ENCODE results near the gene SH3PXD2A.

SH3PXD2A gene

GRCh38 chr10:103688491-103688890 is 166.9 kb downstream of the SH3PXD2A start:
- no peak for TF ChIP-seq CTCF (IDR thresholded peaks at IDR 0.05; ENCODE audit: control insufficient read depth, extremely low read depth, insufficient read depth)
- DNase-seq (ENCODE audit: low read depth), result no peak
- H3K4me3 ChIP-seq (ENCODE audit: low read depth, low read length), result no peak overlapping the region

DNA sequence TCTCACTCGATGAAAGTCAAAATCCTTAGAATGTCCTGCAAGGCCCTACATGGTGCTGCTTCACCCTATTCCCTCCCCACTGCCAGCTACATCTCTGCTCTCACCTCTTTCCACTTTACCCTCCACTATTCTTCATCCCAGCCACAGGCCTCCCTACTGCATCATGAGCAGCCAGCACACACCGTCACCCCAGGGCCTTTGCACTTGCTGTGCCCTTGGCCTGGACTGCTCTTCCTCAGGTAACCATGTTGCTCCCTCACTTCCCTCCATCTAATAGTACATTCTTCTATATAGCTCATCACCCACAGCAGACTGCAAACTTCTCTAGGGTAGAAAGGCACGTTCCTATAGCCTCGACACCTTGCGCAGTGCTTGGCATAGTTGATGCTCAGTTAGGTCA is 167.7 kb downstream of the SH3PXD2A start:
- no peak for TF ChIP-seq CTCF (IDR thresholded peaks at IDR 0.05; ENCODE audit: control insufficient read depth, extremely low read depth, insufficient read depth)
- no peak for DNase-seq (ENCODE audit: low read depth)
- H3K4me3 ChIP-seq (ENCODE audit: low read depth, low read length), result no peak overlapping the region

GRCh38 chr10:103687172-103687571 is 168.2 kb downstream of the SH3PXD2A start:
- no peak for TF ChIP-seq CTCF (IDR thresholded peaks at IDR 0.05; ENCODE audit: control insufficient read depth, extremely low read depth, insufficient read depth)
- DNase-seq (ENCODE audit: low read depth), result no peak
- H3K4me3 ChIP-seq (ENCODE audit: low read depth, low read length), result no peak overlapping the region

GRCh38 chr10:103685880-103686669 is 169.3 kb downstream of the SH3PXD2A start:
- peak; percentile 92 for TF ChIP-seq CTCF (IDR thresholded peaks at IDR 0.05; ENCODE audit: control insufficient read depth, extremely low read depth, insufficient read depth)
- no peak overlapping the region for H3K4me3 ChIP-seq (ENCODE audit: low read depth, low read length)
- peak; percentile 65 for DNase-seq (ENCODE audit: low read depth)

DNA sequence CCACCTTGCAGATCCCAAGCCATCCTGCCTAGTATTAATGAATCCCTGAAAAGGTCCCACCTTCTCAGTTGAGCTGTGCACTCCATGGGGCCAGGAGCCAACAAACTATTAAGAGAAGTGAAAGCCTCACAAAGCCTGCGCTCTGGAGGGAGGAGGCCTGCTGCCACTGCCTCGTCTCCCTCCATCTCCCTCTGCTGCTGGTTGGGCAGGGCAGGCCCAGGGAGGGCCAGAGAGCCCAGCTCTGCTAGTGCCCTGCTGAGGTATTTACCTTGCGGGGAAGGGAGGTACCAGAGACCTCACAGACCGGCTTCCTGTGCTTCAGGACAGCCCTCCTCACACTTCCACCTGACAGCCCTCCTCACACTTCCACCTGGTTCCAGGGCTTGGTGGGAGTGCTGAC is 171.5 kb downstream of the SH3PXD2A start:
- H3K4me3 ChIP-seq (ENCODE audit: low read depth, low read length), result no peak overlapping the region
- DNase-seq (ENCODE audit: low read depth), result no peak
- TF ChIP-seq CTCF (IDR thresholded peaks at IDR 0.05; ENCODE audit: control insufficient read depth, extremely low read depth, insufficient read depth), result no peak

DNA sequence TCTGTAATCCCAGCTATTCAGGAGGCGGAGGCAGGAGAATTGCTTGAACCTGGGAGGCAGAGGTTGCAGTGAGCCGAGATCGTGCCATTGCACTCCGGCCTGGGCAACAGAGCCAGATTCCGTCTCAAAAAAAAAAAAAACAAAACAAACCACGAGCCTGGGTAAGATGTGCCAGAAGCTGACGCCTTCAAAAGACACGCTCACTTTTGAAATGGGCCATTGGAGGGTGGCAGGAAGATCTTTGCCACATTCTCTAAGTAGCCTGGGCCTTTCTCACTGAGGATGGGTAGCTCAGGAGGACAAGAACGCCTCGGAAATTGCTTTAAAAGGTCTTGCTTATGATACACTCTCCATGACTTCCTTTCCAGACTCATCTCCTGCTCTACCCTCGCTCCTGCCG is 172.7 kb downstream of the SH3PXD2A start:
- no peak for TF ChIP-seq CTCF (IDR thresholded peaks at IDR 0.05; ENCODE audit: control insufficient read depth, extremely low read depth, insufficient read depth)
- DNase-seq (ENCODE audit: low read depth), result no peak
- H3K4me3 ChIP-seq (ENCODE audit: low read depth, low read length), result no peak overlapping the region

Measured in LNCaP clone FGC (cell line).